GM19452 (cell line): ENCODE results near the gene ANKRD27.
"Not testable (repeated sequence)": the region's sequence is repeated elsewhere in the genome, so short reads cannot be mapped to it uniquely, and the experiment has no call there.

ENCODE experiments used
- ATAC-seq: cut with Tn5 transposase; IDR thresholded peaks from one replicate; pipeline ENCODE4 v1.9.1; 2021; ENCODE audit not compliant: unreplicated experiment

The ANKRD27 gene

DNA sequence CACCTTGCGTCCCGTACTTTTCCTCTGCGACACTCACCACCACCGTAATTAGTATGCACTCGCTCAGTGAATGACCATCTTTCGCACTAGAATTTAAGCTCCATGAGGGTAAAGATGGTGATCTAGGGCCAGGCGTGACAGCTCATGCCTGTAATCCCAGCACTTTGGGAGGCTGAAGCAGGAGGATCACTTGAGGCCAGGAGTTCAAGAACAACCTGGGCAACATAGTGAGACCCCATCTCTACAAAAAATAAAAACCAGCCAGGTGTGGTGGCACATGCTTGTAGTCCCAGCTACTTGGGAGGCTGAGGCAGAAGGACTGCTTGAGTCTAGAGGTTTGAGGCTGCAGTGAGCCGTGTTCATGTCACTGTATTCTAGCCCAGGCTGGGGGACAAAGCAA lies 18.6 kb downstream of the ANKRD27 start:
- ATAC-seq = not testable (repeated sequence)

DNA sequence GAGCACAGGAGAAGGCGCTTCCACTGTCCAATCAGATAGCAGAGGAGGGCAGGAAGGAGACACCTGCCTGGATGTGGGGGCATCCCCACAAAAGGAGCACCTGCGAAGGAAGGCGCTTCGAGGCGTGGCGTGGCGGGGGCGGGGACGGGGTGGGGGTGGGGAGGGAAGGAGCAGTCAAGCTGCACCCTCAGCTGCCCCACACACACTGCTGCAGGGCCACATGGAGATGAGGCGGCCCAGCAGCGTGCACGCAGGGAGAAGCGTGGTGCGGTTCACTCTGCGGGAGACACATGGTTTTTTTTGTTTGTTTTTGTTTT lies 21.4 kb downstream of the ANKRD27 start:
- no peak for ATAC-seq

- no peak for ATAC-seq
Observed at GRCh38 chr19:32652894-32653598, 21.9 kb downstream of the ANKRD27 start.

- not testable (repeated sequence) for ATAC-seq
Observed at GRCh38 chr19:32652331-32652730, 22.6 kb downstream of the ANKRD27 start.

DNA sequence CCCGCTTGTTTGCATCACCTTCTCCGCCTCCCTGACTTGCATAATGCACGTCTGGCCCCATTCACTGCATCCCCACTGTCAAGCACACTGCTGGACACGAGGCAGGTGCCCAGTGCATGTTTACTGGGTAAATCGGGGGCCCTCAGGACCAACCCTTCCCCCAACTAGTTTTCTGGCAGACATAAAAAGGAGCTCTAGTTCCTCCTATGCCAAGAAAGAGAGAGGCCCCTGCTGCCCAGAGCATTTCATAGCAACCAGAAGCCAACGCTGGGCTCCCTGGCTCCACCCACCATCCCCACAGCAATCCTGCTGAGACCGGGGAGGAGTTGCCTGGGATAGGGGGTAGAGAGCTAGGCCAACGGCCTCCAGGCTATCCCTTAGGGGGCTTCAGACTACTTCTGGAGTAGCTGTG lies 23.2 kb downstream of the ANKRD27 start:
- no peak for ATAC-seq

DNA sequence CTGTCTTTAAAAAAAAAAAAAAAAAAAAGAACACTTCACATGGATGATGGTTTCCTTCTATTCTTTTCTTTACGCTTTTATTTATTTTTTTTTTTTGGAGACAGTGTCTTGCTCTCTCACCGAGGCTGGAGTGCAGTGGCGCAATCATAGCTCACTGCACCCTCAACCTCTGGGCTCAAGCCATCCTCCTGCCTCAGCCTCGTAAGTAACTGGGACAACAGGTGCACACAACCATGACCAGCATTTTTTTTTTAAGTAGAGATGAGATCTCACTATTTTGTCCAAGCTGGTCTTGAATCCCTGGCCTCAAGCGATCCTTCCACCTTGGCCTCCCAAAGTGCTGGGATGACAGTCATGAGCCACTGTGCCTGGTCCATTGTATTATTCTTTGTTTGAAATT lies 24.3 kb downstream of the ANKRD27 start:
- ATAC-seq = no peak

GRCh38 chr19:32649751-32650150 lies 25.2 kb downstream of the ANKRD27 start:
- ATAC-seq = no peak

- ATAC-seq = no peak
Observed at GRCh38 chr19:32647361-32647760, 27.6 kb downstream of the ANKRD27 start.

- ATAC-seq = no peak
Observed at GRCh38 chr19:32646556-32646955, 28.4 kb downstream of the ANKRD27 start.

GRCh38 chr19:32642771-32643170 lies 32.2 kb downstream of the ANKRD27 start:
- ATAC-seq = no peak

GRCh38 chr19:32638625-32639024 lies 36.4 kb downstream of the ANKRD27 start:
- ATAC-seq = no peak

DNA sequence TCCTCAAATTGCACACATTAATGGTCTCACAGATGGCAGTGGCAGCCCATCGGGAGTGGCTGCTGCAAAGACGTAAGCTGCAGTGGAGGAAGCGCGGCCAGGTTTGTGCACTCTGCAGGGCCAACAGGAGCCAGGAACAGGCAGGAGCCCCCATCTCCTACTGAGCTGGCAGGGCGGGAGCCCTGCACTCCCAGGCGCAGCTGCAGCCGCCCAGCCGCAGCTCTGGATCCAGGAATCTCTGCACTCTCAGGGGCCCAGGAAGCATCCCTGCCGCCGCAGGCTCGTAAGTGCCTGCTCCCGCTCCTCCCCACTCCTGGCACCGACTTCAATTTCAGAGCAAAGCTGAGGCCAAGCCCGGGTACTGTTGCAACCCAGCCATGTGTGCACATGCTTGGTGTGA lies 37.5 kb downstream of the ANKRD27 start:
- ATAC-seq = no peak

DNA sequence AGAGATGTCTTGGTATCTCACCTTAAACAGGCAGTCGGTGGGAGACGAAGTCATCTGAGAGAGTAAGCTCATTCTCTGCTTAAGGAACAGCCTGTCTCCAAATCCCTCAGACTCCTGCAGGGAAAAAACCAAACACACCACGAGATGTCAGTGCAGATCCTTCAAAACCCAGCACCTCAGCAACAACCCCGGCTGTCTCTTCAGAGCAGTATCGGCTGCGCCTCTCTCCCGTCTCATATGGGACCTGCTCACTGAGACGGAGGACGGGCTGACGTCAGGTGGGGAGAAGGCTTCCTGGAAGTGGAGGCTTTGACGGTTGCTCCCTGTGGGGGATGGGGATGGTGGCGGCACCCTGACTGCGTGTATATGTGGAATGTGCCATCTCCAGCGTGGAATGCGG lies 43.6 kb downstream of the ANKRD27 start:
- no peak for ATAC-seq

DNA sequence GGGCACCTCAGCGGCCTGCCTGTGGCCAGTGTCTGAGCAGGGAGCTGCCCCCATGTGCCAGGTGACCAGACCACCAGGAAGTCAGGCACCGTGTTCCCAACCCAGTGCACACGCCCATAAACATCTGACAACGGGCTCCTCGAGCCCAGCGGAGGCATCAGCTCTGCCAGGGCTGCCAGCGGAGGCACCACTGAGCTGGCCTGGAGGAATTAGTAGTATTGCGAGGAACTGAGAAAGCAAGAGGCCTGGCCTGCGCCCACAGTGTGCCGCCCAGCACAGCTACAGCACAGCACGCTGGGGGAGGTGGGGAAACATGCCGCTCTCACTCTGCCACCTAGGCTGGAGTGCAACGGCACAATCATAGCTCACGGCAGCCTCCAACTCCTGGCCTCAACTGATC lies 44.6 kb downstream of the ANKRD27 start:
- ATAC-seq = no peak

GRCh38 chr19:32627714-32628270 lies 47.2 kb downstream of the ANKRD27 start:
- no peak for ATAC-seq

DNA sequence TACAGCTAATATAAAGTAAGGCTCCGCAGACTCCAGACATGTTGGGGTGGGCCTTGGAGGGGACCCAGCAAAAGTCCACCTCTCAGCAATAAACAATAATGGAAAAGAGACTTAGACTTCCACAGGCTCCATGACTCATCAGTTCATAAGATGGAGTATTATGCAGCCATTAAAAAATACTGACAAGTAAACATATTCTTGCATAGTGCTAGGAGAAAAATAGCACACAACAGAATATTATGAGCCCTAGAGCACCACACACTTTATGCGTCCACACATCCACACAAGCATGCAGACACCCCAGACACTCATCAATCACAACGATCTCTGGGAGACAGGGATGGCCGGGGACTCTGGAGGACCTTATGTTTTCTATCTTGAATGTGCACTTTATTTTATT lies 48.0 kb downstream of the ANKRD27 start:
- no peak for ATAC-seq

GRCh38 chr19:32624410-32624809 lies 50.6 kb downstream of the ANKRD27 start:
- ATAC-seq = no peak

DNA sequence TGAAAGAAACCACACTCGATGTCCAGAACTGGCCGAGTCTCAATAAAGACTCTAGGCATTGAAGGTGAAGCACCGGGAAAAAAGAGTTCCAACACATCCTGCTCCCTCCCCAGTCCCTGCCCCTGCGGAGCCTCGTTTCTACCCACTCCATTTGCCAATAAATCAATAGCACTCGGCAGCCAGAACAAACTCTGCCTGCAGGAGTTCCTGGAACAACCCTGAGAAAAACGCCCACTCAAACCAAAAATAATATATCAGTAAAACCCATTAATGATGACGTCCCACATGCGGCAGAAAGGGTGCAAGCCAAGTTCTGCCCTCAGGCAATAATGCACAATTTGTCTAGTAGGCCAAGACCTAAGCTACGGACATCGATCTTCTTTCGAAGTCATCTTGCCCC lies 53.0 kb downstream of the ANKRD27 start:
- no peak for ATAC-seq

GRCh38 chr19:32619051-32619685 lies 55.8 kb downstream of the ANKRD27 start:
- no peak for ATAC-seq

GRCh38 chr19:32615569-32615968 lies 59.4 kb downstream of the ANKRD27 start:
- no peak for ATAC-seq

GRCh38 chr19:32614916-32615315 lies 60.1 kb downstream of the ANKRD27 start:
- ATAC-seq = no peak

DNA sequence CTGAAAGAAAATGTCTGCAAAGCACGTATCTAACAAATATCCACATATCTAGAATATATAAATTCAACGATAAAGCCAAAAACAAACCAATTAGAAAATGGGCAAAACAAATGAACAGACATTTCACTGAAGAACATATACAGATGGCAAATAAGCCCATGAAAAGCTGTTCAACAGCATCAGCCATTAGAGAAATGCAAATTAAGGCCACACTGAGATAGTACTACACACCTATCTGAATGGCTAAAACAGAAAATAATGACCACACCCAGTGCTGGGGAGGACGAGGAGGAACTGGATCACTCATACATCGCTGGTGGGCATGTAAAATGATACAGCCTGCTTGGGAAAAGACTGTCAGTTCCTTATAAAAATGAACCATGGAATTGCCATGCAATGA lies 62.0 kb downstream of the ANKRD27 start:
- no peak for ATAC-seq

DNA sequence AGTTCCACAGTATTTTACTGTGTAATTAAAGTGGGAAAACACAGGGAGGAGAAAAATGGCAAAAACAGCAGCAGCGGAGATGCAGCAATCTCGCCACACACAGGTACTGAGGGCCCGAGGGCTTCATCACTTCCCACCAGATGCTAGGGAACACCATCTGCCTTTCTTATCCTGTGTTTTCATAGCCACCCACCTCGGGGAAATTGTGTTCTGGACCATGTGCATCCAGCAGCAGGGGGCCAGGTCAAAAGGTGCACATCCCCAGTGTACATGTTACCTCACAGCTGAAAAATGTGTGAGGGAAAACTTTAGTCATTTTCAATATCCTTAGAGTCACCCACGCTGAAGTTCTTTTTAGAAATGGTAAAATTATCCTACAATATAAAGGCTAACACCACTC lies 63.8 kb downstream of the ANKRD27 start:
- no peak for ATAC-seq
